GM15510 (cell line): ENCODE results near the gene NINL.

ENCODE experiments used
- POLR2A ChIP-seq: IDR thresholded peaks from 3 replicates; pipeline ENCODE4 v1.6.1; 2011; ENCODE audit warnings: borderline replicate concordance; ENCODE audit not compliant: insufficient read length; ENCODE audit errors: extremely low read depth

The NINL gene

DNA sequence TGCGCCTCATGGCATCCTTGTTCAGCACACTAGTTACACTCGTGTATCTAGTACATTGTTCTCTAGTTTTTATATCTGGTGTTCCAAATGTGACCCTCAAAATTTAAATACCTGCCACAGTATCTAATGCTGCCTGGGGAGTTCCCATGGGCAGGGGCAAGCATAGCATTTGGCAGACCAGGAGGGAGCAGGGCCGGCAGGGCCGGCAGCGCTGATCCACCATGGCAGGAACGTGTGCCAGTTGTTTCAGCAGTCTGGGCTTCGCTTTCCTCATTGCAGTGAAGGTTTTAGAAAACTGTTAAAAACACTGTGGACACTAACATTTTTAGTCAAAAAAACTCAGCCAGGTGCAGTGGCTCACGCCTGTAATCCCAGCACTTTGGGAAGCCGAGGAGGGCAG lies 19.3 kb upstream of the NINL start:
- no peak for TF ChIP-seq POLR2A

- no peak for TF ChIP-seq POLR2A
Measured at GRCh38 chr20:25601659-25602058, 16.3 kb upstream of the NINL start.

GRCh38 chr20:25600632-25601031 lies 15.3 kb upstream of the NINL start:
- no peak for TF ChIP-seq POLR2A

DNA sequence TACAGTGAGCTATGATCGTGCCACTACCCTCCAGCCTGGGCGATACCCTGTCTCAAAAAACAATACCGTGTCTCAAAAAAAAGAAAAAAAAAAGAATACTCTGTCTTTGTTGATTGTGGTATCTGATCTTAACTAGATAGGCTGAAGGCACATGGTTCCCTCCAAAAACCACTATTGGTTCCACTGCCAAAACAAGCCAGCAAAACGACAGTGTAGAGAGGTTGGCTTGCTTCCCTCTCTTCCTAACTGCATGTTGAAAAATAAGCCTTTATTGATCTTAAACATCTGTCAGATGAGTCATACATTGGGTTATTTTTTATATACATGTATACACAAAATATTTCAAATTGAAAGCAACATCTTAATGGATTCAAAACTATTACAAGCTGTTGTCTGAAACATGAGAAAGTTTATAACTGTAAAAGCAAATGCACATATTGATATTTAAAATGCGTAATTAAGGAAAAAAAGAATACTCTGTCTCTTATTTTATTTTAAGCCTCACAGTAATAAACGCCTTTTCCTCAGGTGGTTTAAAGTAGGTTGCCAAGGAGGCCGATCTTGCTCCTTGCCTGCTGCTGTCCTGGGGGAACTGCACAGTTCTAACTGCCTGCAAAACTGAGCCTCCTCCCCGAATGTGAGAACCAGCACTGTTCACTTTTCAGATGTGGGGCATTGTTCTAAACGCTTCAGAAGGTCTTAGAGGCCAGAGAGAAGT lies 7.0 kb upstream of the NINL start:
- TF ChIP-seq POLR2A = no peak

DNA sequence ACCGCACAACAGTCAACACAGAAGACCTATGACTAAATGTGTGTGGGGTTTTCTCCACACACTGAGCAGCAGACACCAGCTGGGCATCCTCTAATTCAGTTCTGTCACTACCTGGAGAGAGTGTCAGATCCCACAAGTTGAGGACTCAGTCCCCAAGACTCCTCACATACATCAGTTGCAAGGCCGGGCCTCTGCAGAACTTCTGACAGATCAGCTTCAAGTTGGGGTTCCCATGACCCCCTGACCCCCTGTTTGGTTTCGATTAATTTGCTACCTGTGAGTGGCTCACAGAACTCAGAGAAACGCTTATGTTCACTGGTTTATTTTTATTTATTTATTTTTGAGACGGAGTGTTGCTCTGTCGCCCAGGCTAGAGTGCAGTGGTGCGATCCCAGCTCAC lies 3.2 kb upstream of the NINL start:
- no peak for TF ChIP-seq POLR2A

GRCh38 chr20:25587536-25587935 lies 2.2 kb upstream of the NINL start:
- no peak for TF ChIP-seq POLR2A

- no peak for TF ChIP-seq POLR2A
Measured at GRCh38 chr20:25586877-25587276, 1.5 kb upstream of the NINL start.

- TF ChIP-seq POLR2A = no peak
Measured at GRCh38 chr20:25580711-25581110, 4.6 kb downstream of the NINL start.

DNA sequence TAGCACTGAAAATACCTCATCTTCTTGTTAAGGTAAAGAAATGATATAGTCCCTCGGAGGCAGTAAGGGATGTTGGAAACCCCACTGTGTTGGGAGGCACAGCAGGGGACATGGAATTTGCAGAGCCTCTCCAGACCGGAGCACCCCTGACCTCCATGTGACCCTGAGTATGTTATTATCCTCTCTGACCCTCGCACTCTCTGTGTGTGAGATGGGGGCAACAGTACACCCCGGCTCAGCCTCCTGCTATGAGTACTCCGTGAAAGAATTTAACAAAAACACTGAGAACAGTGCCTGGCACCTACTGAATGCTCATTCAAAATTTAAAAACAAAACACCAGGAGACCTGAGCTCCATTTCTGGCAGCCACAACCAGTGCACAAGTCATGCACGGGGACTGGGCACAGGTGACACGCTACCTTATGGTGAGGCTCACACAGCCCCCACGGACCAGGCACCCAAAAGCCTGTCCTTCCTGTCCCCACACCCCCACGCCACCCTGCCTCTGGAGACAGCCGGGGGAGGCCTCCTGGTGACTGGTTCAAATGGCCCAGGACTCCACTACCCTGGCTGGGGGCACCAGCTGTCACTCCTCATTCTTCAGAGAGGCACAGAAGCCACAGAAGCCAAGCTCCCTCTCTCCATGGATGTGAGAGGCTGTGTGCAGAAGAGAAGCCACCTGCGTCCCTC lies 6.1 kb downstream of the NINL start:
- no peak for TF ChIP-seq POLR2A

DNA sequence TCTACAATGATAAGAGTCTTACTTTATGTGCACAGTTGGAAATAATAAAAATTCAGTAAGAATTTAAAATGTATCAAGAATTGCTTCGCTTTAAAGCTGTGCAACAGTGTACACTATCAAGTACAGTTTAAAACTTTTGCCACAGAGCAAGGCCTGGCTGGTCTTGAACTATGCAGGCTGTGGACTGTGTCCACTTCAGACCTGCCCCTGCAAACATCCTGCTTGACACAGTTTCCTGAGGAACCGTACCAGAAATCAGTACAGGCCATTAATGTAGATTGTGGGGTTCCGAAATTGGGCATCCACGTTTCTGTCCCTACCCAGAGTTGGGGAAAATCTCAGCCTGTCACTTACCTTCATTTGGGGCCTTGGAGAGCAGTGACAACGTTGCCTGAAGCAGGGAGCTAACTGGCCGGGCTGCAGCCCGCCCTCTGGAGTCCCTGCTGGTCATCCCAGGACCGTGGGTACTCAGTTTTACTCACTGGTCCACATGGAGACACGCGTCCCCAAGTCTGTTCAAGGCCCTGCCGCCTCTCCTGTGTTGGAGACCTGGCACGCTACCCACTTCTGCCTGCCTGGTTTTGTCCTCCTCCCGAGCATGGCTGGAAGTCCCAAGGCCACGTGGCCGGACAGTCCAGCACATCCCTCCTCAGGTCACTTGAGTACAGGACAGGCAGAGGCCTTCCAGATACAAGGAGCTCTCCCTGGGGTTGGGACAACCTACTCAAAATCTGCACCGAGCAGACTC lies 8.4 kb downstream of the NINL start:
- no peak for TF ChIP-seq POLR2A

DNA sequence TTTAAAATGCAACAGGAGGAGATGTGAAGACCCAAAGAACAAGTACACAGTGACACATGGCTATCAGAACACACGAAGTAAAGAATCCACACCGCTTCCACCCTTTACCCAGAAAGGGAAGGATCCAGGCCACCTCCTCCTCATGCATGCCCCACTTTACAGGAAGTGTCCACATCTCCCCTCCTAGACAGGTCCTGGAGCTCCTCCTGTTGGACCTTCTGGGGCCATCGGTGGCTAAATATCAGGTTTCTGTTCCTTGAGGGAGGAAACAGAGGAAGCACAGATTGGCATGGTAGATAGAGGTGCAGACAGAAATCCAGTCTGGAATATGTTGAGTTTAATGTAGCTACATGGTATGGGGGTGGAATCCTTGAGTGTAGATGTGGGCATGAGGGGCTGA lies 10.9 kb downstream of the NINL start:
- no peak for TF ChIP-seq POLR2A

DNA sequence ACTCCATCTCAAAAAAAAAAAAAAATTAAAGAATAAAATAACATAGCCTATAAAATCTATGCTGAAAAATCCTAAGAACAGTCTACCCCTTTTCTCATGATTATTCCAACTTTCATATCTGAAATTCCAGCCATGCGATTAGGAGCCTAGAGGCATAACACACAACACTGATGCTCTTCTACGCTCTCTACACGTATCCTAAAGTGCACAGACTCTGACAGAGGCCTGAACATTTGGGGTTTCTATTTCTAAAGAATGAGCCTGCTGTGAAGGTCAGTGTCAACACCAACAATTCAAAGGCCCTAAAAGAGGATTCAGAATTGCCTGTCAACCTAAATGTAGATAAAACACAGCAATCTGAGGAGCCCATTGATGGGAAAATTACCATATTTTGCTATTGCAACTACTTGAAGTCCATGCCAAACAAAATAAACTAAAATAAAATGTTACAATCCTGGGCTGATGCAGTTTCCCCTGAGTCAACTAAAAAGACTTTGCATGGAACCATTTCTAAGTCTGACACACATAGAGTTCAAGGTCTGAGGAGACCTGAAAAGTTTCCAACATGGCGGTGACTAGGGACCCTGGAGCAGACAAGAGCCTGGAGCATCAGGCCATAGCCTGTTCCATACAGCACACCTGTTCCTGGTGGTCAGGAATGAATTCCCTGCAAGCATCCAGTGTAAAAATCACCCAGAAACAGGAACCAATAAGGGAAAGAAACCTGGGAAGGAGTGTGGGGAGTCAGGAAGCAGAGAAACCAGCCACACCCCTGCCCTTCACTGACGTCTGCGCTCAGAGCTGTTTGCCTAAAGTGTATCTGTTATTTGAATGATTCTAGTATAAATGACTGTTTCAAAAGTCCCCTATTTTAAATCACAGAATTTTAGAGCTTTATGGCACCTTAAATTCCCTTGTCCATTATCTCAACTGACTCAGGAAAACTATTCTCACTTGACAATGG lies 11.8 kb downstream of the NINL start:
- TF ChIP-seq POLR2A = no peak

DNA sequence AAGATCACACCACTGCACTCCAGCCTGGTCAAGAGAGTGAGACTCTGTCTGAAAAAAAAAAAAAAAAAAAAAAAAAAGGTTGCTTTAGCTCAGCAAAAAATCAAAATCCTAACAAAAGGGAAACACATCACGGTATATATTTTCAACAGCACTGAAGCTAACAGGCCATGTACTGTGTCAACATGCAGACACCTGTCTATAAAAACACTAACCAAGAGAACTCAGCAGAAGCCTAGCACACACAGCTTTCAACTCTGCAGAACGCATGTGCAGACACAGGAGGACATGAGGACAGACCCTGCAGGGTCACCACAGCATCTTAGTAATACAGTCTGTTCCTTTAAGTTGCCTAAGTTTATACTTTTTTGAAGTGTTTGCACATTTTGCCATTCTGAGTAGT lies 13.5 kb downstream of the NINL start:
- no peak for TF ChIP-seq POLR2A

DNA sequence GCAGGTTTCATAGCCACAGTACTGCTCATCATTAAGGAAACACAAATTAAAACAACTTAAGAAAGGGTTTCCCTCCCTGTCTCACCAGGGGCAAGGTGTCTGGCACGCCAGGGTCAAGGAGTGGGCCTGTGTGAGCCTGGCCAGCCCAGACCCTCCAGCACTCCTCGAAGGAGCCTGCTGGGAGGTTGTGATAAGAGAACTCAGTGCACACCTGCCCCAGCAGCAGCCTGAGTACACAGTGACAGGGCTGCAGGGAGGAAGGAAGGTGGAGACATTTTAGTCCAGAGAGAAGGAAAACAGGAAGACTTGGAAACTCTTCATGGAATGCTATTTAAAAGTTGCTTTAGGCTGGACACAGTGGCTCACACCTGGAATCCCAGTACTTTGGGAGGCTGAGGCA lies 14.1 kb downstream of the NINL start:
- TF ChIP-seq POLR2A = no peak
